Astrocyte (in vitro differentiated cells and primary cell): ENCODE data around the gene ELMO1.

Experiments
- EZH2 ChIP-seq: IDR thresholded peaks from 2 replicates; pipeline ENCODE4 v1.6.1; 2012; ENCODE audit warnings: mild to moderate bottlenecking, low read length, inconsistent platforms; ENCODE audit not compliant: insufficient read depth
- TF ChIP-seq, protein P1 (sequence below): IDR thresholded peaks from 2 replicates; pipeline ENCODE4 v1.5.1; 2011; ENCODE audit warnings: low read depth, mild to moderate bottlenecking, inconsistent platforms, low read length, moderate library complexity; ENCODE audit not compliant: insufficient read depth

DNA sequence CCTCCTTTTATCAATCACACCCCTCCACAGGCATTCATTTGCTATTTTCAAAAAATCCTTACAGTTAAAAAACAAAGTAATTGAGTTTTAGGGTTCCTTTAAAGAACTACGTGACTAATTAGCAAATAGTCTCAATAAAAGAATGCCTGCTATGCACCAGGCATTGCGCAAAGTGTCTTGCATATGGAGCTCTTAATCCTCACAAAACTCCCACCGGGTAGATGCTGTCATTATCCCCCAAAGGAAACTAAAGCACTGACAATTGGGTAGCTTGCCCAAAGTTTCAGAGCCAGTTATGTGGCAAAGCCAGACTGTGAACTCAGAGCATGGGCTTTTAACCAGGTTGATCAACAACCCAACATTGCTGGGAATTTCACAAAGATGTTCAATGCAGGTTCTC, 305.7 kb downstream of the ELMO1 start:
- TF ChIP-seq EZH2: no peak
- TF ChIP-seq, protein P1, sequence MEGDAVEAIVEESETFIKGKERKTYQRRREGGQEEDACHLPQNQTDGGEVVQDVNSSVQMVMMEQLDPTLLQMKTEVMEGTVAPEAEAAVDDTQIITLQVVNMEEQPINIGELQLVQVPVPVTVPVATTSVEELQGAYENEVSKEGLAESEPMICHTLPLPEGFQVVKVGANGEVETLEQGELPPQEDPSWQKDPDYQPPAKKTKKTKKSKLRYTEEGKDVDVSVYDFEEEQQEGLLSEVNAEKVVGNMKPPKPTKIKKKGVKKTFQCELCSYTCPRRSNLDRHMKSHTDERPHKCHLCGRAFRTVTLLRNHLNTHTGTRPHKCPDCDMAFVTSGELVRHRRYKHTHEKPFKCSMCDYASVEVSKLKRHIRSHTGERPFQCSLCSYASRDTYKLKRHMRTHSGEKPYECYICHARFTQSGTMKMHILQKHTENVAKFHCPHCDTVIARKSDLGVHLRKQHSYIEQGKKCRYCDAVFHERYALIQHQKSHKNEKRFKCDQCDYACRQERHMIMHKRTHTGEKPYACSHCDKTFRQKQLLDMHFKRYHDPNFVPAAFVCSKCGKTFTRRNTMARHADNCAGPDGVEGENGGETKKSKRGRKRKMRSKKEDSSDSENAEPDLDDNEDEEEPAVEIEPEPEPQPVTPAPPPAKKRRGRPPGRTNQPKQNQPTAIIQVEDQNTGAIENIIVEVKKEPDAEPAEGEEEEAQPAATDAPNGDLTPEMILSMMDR: no peak
